ENCODE data around the gene BCAS3. TPM values are rescaled to one million over a fixed set of nuclear protein-coding genes. Genes with fewer than 3 reads are reported as not detected.

Gene BCAS3
- total RNA-seq, 1 donor from 2014 or later, result 38.1 TPM

DNA sequence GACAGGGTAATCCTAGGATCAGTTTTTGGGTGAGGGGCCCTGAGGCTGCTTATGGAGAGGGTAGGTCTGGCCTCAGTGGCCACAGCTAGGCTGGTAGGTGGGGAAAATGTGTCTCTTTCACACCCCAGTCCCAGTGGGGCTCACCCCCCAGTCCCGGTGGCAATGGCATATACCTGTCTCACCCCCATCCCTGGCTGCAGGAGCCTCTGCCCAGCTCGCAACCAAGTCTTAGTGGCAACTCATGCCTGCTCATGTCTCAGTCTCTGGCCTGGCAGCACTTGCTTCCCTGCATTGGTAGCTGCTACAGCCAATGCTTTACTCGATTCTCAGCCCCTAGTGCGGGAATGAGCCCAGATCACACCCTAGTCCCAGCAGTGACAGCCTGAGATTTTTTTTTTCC, 221.5 kb downstream of the BCAS3 start:
- Mint-ChIP-seq H3K36me3 (ENCODE audit: low read depth, unreplicated experiment) (peaks cover 3% of the 10 kb centered on the region), H3K4me3 (ENCODE audit: unreplicated experiment) (no peak overlapping the region), H3K27me3 (ENCODE audit: unreplicated experiment) (no peaks in the 10 kb centered on the region), H3K4me1 (ENCODE audit: unreplicated experiment) (no peaks in the 10 kb centered on the region), H3K27ac (ENCODE audit: unreplicated experiment) (no peak overlapping the region), H3K9me3 (ENCODE audit: unreplicated experiment) (no peaks in the 10 kb centered on the region)
- TF ChIP-seq, protein P1, sequence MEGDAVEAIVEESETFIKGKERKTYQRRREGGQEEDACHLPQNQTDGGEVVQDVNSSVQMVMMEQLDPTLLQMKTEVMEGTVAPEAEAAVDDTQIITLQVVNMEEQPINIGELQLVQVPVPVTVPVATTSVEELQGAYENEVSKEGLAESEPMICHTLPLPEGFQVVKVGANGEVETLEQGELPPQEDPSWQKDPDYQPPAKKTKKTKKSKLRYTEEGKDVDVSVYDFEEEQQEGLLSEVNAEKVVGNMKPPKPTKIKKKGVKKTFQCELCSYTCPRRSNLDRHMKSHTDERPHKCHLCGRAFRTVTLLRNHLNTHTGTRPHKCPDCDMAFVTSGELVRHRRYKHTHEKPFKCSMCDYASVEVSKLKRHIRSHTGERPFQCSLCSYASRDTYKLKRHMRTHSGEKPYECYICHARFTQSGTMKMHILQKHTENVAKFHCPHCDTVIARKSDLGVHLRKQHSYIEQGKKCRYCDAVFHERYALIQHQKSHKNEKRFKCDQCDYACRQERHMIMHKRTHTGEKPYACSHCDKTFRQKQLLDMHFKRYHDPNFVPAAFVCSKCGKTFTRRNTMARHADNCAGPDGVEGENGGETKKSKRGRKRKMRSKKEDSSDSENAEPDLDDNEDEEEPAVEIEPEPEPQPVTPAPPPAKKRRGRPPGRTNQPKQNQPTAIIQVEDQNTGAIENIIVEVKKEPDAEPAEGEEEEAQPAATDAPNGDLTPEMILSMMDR (IDR thresholded peaks at IDR 0.05; ENCODE audit: unreplicated experiment), result no peak
- no peak for DNase-seq (ENCODE audit: low spot score)

DNA sequence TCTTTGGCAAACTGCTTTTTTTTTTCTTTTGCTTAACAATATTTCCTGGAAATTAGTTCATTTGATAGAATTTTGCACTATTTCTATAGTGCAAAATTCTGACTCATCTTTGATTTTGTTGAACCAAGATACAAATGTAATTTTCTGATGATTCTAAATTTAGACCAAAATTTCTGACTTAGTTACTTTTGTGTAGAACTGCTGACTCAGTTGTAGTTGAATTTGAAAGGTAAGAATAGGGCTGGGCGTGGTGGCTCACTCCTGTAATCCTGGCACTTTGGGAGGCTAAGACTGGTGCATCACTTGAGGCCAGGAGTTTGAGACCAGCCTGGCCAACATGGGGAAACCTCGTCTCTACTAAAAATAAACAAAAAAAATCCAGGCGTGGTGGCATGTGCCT, 223.0 kb downstream of the BCAS3 start:
- peaks cover 3% of the 10 kb centered on the region for H3K36me3 Mint-ChIP-seq (ENCODE audit: low read depth, unreplicated experiment)

DNA sequence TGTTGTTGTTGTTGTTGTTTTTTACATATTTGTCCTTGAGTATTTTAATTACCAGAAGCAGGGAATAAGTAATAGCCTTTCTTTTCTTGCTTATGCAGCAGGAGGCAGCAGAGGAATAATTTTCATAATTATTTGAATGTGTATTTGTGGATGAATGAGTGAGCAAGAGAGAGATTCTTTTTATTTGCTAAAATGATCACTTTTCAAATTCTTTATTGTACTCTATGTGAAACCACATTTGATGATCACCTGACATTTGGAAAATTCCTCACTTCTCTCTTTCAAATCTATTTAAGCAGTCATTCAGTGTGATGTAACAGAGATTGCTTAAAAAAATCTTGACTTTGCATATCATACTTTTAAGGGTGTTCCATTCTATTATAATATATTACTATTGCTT, 223.6 kb downstream of the BCAS3 start:
- DNase-seq (ENCODE audit: low spot score), result no peak
- Mint-ChIP-seq H3K27ac (ENCODE audit: unreplicated experiment) (no peak overlapping the region), H3K4me3 (ENCODE audit: unreplicated experiment) (no peak overlapping the region)

More for the DNA sequence above, 223.0 kb downstream of the BCAS3 start:
- Mint-ChIP-seq H3K4me1 (ENCODE audit: unreplicated experiment) (no peaks in the 10 kb centered on the region), H3K9me3 (ENCODE audit: unreplicated experiment) (no peaks in the 10 kb centered on the region), H3K27ac (ENCODE audit: unreplicated experiment) (no peak overlapping the region), H3K27me3 (ENCODE audit: unreplicated experiment) (no peaks in the 10 kb centered on the region), H3K4me3 (ENCODE audit: unreplicated experiment) (no peak overlapping the region)
- TF ChIP-seq, protein P1 (IDR thresholded peaks at IDR 0.05; ENCODE audit: unreplicated experiment), result no peak
- no peak for DNase-seq (ENCODE audit: low spot score)

DNA sequence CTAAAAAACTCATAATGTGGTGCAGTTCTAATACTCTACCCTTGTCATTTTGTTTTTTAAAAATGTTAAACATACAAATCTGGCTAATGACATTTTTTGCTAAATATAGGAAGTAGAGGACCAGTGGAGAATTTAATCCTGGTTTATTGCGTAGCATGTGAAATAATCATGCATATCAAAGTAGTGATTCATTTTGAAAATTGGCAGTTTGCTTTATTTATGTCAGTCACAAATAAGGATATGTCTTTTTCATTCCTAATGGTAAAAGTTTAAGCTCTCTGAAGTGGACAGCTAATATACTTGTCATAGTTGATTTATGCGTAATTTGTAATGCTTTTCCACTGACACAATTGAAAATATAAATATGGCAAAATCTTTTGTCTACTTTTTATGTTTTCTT, 224.2 kb downstream of the BCAS3 start:
- Mint-ChIP-seq H3K4me3 (ENCODE audit: unreplicated experiment) (no peak overlapping the region), H3K4me1 (ENCODE audit: unreplicated experiment) (no peaks in the 10 kb centered on the region), H3K9me3 (ENCODE audit: unreplicated experiment) (no peaks in the 10 kb centered on the region), H3K27me3 (ENCODE audit: unreplicated experiment) (no peaks in the 10 kb centered on the region), H3K27ac (ENCODE audit: unreplicated experiment) (no peak overlapping the region), H3K36me3 (ENCODE audit: low read depth, unreplicated experiment) (peaks cover 3% of the 10 kb centered on the region)
- TF ChIP-seq, protein P1 (IDR thresholded peaks at IDR 0.05; ENCODE audit: unreplicated experiment), result no peak
- DNase-seq (ENCODE audit: low spot score), result no peak

More for the DNA sequence above, 223.6 kb downstream of the BCAS3 start:
- no peaks in the 10 kb centered on the region for H3K4me1 Mint-ChIP-seq (ENCODE audit: unreplicated experiment)
- H3K36me3 Mint-ChIP-seq (ENCODE audit: low read depth, unreplicated experiment), result peaks cover 3% of the 10 kb centered on the region
- TF ChIP-seq, protein P1 (IDR thresholded peaks at IDR 0.05; ENCODE audit: unreplicated experiment), result no peak
- H3K9me3 Mint-ChIP-seq (ENCODE audit: unreplicated experiment), result no peaks in the 10 kb centered on the region
- H3K27me3 Mint-ChIP-seq (ENCODE audit: unreplicated experiment), result no peaks in the 10 kb centered on the region

DNA sequence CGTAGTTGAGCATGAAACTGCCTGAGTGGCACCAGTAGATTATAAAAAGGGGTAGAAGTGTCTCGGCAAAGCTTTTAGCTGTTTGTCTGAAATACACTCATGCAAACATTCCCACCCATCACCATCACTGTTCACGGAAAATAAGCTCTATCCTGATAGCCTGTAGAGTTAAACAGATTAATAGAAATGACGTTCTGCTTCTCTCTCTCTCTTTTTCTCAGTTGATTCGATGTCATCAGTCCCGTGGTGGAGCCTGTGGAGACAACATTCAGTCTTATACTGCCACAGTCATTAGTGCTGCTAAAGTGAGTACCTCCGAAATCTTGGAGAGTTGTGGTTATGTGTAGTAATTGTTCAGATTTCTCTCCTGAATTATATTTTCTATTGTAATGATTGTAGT, 224.7 kb downstream of the BCAS3 start:
- H3K27ac Mint-ChIP-seq (ENCODE audit: unreplicated experiment), result no peak overlapping the region
- H3K36me3 Mint-ChIP-seq (ENCODE audit: low read depth, unreplicated experiment), result peaks cover 3% of the 10 kb centered on the region
- no peak for DNase-seq (ENCODE audit: low spot score)

More for the DNA sequence above, 224.7 kb downstream of the BCAS3 start:
- no peak overlapping the region for H3K4me3 Mint-ChIP-seq (ENCODE audit: unreplicated experiment)
- H3K27me3 Mint-ChIP-seq (ENCODE audit: unreplicated experiment), result no peaks in the 10 kb centered on the region
- TF ChIP-seq, protein P1 (IDR thresholded peaks at IDR 0.05; ENCODE audit: unreplicated experiment), result no peak
- no peaks in the 10 kb centered on the region for H3K9me3 Mint-ChIP-seq (ENCODE audit: unreplicated experiment)
- H3K4me1 Mint-ChIP-seq (ENCODE audit: unreplicated experiment), result no peaks in the 10 kb centered on the region
